Glomerular visceral epithelial cell (primary cell): ENCODE measurements around the gene TLR8.
"Not testable (repeated sequence)": the region's sequence is repeated elsewhere in the genome, so short reads cannot be mapped to it uniquely, and the experiment has no call there.

ENCODE experiments used
- DNase-seq: peaks from one replicate; pipeline ENCODE4 v3.0.0-alpha.2; 2016; ENCODE audit errors: extremely low spot score

TLR8 gene

GRCh38 chrX:12896935-12897334, 9.5 kb upstream of the TLR8 start:
- no peak for DNase-seq

DNA sequence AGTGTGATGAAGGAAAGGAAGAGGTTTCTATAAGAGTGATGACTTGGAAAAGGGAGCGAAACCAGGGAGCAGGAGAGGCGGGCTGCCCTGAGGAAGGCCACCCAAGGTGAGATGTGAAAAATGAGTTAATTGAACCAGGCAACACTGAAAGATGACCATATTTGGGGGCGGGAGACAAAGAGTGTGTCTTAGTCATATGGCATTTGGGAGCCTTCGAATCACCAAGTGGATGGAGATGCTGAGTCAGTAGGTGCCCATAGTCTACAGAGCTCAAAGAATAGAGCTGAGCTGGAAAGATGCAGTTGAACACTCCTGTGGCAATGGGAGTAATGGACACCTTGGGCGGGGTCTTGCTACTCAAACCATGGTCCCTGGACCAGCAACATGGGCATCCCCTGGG, 8.3 kb upstream of the TLR8 start:
- DNase-seq: no peak

- DNase-seq: no peak
These were observed 6.9 kb upstream of the TLR8 start for GRCh38 chrX:12899506-12899905.

GRCh38 chrX:12901486-12901885, 4.9 kb upstream of the TLR8 start:
- peak; percentile 39 for DNase-seq

DNA sequence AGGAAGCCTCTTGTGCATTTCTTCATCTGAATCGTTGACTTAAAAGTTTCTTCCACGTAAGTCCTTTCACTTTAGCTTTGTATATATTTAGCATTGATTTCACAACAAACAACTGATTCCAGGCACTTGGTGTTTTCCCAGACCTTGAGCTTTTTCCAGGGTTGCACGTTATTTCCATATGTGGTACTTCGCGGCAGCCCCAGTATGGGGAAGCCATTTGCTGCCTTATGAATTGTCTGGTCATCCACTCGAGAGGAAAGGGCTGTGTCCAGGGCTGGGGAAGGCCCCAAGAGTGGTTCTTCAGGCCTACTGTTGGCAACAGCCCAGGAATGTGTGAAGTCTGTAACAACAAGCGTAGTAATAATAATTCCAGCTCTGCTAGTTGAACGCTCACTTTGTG, 2.8 kb upstream of the TLR8 start:
- DNase-seq: no peak

DNA sequence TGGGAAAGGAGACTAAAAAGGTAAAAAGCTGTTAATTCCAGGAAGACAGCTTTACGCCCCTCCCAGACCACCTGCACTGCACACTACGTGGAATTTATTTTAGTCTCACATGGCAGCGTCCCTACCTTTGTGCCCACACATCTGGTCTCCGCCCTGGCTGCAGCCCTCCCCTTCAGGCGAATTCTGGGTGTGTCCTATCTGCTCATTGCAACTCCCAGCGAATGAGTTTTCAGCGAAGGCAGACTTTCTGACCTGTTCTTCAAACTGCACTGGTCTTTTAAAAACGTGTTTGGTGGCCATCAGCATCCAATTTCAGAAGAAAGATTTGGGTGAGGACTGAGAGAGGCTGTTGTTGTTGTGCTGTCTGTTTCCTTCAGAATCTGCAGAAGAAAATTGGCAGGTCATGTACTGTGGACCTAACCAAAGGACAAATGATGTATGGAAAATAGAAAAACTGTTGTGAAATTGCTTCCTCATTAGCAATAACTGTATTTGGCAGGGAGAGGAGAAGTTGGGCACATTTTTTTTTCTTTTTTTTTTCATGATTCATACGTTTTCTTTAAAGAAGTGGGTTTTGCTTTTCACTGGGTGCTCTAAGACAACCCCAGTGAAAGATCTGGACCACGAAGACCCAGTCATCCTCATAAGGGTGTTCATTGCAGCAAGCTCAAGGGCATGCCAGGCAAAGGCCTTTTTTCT, 4.2 kb downstream of the TLR8 start:
- no peak for DNase-seq

DNA sequence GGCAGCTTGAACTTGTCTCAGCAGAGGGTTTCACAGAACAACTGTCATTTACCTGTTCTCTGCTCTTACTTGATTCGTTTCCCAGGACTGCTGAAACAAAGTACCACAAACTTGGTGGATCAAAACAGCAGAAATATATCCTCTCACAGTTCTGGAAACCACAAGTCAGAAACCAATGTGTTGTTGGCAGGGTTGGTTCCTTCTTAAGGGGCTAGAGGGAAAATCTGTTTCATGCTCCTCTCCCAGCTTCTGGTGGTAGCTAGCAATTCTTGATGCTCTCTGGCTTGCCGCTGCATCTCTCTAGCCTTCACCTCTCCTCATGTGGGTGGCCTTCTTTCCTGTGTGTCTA, 4.7 kb downstream of the TLR8 start:
- DNase-seq: no peak

GRCh38 chrX:12912791-12913482, 6.5 kb downstream of the TLR8 start:
- no peak for DNase-seq

DNA sequence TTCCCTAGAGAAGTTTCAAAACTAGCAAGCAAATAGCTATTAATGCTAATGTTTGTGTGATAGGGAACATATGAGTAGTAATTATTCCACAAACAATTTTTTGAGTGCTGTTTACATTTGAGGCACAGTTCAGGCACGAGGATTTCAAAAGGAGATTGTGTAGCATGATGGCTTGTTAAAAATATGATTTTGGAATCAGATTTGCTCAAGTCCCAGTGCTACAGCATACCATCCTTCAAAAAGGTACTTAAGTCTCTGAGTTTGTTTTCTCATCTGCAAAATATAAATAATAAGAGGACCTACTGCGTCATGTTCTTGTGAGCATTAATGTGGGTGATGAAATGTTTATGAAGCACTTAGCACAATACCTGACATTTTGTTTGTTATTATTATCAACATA, 11.3 kb downstream of the TLR8 start:
- DNase-seq: no peak

DNA sequence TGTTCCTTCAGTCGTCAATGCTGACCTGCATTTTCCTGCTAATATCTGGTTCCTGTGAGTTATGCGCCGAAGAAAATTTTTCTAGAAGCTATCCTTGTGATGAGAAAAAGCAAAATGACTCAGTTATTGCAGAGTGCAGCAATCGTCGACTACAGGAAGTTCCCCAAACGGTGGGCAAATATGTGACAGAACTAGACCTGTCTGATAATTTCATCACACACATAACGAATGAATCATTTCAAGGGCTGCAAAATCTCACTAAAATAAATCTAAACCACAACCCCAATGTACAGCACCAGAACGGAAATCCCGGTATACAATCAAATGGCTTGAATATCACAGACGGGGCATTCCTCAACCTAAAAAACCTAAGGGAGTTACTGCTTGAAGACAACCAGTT, 12.6 kb downstream of the TLR8 start:
- DNase-seq: no peak

- DNase-seq: no peak
These were observed 13.2 kb downstream of the TLR8 start for GRCh38 chrX:12919620-12920019.

DNA sequence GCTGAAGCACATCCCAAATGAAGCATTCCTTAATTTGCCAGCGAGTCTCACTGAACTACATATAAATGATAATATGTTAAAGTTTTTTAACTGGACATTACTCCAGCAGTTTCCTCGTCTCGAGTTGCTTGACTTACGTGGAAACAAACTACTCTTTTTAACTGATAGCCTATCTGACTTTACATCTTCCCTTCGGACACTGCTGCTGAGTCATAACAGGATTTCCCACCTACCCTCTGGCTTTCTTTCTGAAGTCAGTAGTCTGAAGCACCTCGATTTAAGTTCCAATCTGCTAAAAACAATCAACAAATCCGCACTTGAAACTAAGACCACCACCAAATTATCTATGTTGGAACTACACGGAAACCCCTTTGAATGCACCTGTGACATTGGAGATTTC, 14.6 kb downstream of the TLR8 start:
- no peak for DNase-seq

- no peak for DNase-seq
These were observed 15.6 kb downstream of the TLR8 start for GRCh38 chrX:12921886-12922598.

DNA sequence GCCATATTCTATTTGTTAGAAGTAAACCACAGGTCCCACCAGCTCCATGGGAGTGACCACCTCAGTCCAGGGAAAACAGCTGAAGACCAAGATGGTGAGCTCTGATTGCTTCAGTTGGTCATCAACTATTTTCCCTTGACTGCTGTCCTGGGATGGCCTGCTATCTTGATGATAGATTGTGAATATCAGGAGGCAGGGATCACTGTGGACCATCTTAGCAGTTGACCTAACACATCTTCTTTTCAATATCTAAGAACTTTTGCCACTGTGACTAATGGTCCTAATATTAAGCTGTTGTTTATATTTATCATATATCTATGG, 16.1 kb downstream of the TLR8 start:
- DNase-seq: no peak

- DNase-seq: peak; percentile 7
These were observed 23.3 kb downstream of the TLR8 start for GRCh38 chrX:12929701-12930100.

GRCh38 chrX:12930150-12930549, 23.7 kb downstream of the TLR8 start:
- DNase-seq: no peak

DNA sequence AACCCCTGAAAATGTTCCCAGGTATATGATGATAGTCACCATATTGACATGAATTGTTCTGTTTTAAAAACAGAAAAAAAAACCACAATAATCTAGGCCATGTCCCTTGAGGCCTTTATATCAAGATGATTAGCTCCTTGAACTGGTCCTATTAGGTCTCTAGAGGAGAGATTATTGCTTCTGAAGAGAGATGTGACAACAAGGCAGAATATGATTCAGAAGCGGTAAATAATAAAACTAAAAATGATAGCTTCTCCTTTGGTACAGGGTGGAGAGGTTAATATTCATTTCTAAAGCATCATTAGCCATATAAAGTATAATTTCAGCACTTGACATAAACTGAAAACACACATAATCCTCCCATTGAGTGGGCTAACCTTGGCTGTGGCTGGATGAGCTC, 25.8 kb downstream of the TLR8 start:
- DNase-seq: no peak

- DNase-seq: no peak
These were observed 28.4 kb downstream of the TLR8 start for GRCh38 chrX:12934850-12935249.

DNA sequence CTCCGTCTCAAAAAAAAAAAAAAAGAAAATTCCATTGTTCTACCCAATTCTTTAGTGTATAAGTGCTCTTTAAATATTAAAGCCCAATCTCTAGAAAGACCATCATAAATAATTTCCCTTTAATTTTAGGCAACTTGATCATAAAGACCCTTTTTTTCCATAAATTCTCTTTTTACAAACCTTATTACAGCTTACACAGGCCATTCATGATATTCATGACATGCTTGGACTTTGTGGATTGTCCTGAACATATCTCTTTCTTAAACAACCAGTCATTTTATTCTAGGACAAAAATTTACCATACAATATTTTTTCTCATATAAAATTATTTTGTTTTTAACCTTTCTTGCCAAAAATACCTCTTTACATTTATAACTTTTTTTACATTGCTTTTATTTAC, 30.5 kb downstream of the TLR8 start:
- no peak for DNase-seq

- peak; percentile 49 for DNase-seq
These were observed 34.1 kb downstream of the TLR8 start for GRCh38 chrX:12940471-12940870.

GRCh38 chrX:12943592-12943991, 37.2 kb downstream of the TLR8 start:
- DNase-seq: not testable (repeated sequence)

DNA sequence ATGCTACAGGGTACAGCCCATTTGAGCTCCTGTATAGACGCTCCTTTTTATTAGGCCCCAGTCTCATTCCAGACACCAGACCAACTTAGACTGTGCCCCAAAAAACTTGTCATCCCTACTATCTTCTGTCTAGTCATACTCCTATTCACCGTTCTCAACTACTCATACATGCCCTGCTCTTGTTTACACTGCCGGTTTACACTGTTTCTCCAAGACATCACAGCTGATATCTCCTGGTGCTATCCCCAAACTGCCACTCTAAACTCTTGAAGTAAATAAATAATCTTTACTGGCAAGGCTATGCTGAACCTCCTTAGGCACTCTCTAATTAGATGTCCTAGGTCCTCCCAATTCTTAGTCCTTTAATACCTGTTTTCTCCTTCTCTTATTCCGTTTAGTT, 38.0 kb downstream of the TLR8 start:
- DNase-seq: not testable (repeated sequence)

GRCh38 chrX:12945494-12945893, 39.1 kb downstream of the TLR8 start:
- no peak for DNase-seq
